ENCODE measurements around the gene FGF2. TPM values are rescaled to one million over a fixed set of nuclear protein-coding genes. Genes with fewer than 3 reads are reported as not detected.

FGF2 gene
- total RNA-seq, 1 experiment from 2014 or later, result 99.0 TPM

GRCh38 chr4:122845760-122846159, 19.1 kb downstream of the FGF2 start:
- Histone ChIP-seq H2AFZ (ENCODE audit: low read length) (no peak overlapping the region), H3K79me1 (ENCODE audit: insufficient read depth, low read depth, low read length, poor library complexity, severe bottlenecking) (no peaks in the 10 kb centered on the region), H3K23ac (ENCODE audit: insufficient read length, low read depth, low read length) (no peak overlapping the region), H3K9me3 (ENCODE audit: control insufficient read depth, low read depth, low read length) (no peaks in the 10 kb centered on the region), H4K8ac (replicated peaks; ENCODE audit: insufficient read length, low read depth, low read length) (no peak overlapping the region), H3K4ac (ENCODE audit: low read depth, low read length) (no peak overlapping the region), H2BK120ac (ENCODE audit: low read depth, low read length, poor library complexity, severe bottlenecking) (no peak overlapping the region), H3K14ac (ENCODE audit: insufficient read depth, low read length) (no peak overlapping the region), H2BK15ac (ENCODE audit: low read depth, low read length) (no peak overlapping the region), H4K20me1 (ENCODE audit: control insufficient read depth, insufficient read depth, insufficient read length) (peaks cover 3% of the 10 kb centered on the region), H3K4me2 (ENCODE audit: insufficient read depth, insufficient read length, low read length) (no peak overlapping the region), H3K79me2 (ENCODE audit: insufficient read depth, low read length) (peaks cover 63% of the 10 kb centered on the region), H2BK12ac (ENCODE audit: insufficient read length, low read depth, low read length) (no peak overlapping the region), H2AK5ac (ENCODE audit: insufficient read length, low read length) (no peak overlapping the region), H3K23me2 (ENCODE audit: insufficient read length, low read depth, low read length, poor library complexity, severe bottlenecking) (no peaks in the 10 kb centered on the region), H3K56ac (ENCODE audit: insufficient read length, low read depth, low read length) (no peak overlapping the region), H3K4me1 (ENCODE audit: insufficient read depth, low read length) (peaks cover 18% of the 10 kb centered on the region; the same call in 1 of the 2 replicates), H3K18ac (ENCODE audit: insufficient read length, low read depth, low read length) (no peak overlapping the region), H2BK20ac (ENCODE audit: low read depth, low read length, poor library complexity, severe bottlenecking) (no peak overlapping the region), H4K91ac (ENCODE audit: insufficient read length, low read depth, low read length) (no peak overlapping the region), H4K5ac (ENCODE audit: insufficient read length, low read depth, low read length) (no peak overlapping the region), H3T11ph (ENCODE audit: low read length) (no peak overlapping the region), H3K27ac (ENCODE audit: insufficient read length, low read depth, low read length) (no peak overlapping the region), H3K9ac (ENCODE audit: extremely low read depth, insufficient read length, low read length) (no peak overlapping the region), H2BK5ac (ENCODE audit: insufficient read length, low read length) (no peak overlapping the region), H3K27me3 (ENCODE audit: insufficient read depth, low read length) (no peaks in the 10 kb centered on the region)
- no peak overlapping the region for H3K4me3 Mint-ChIP-seq
- peaks cover 0 to 6% of the 10 kb centered on the region in 2 experiments; a peak in 3 of 5 replicates for H3K9me3 Mint-ChIP-seq
- H3K27me3 Mint-ChIP-seq (ENCODE audit: low read depth), result no peaks in the 10 kb centered on the region
- H3K36me3 Mint-ChIP-seq (ENCODE audit: insufficient read depth in 1 of 3, low read depth in 3 of 3), result peaks cover 36 to 64% (median 63%) of the 10 kb centered on the region in 3 experiments
- H3K4me1 Mint-ChIP-seq, result peaks cover 78 to 89% of the 10 kb centered on the region in 2 experiments
- DNase-seq, result no peak
- H3K27ac Mint-ChIP-seq, result peak overlapping the region in 2 of 3 experiments; percentile 29 to 69; a peak in 4 of 7 replicates
- no CpG with 5 or more reads among the region's 3 CpGs for WGBS (ENCODE audit: extremely low coverage, insufficient read length, low lambda C conversion rate)
- no peak for TF ChIP-seq CTCF (conservative IDR thresholded peaks at IDR 0.05)

All from H9 (cell line).